Choroid plexus epithelial cell (primary cell): ENCODE data around the gene CCDC138.

Experiments
- DNase-seq: peaks from one replicate; pipeline ENCODE4 v3.0.0-alpha.2; 2010; ENCODE audit warnings: low read depth
- H3K4me3 ChIP-seq: 2 replicates; pipeline ENCODE4 v1.5.1; 2011; ENCODE audit warnings: low read depth, mild to moderate bottlenecking, control low read depth, low read length, moderate library complexity
- CTCF ChIP-seq: conservative IDR thresholded peaks from 2 replicates; pipeline ENCODE4 v1.5.1; 2011; ENCODE audit warnings: low read depth, mild to moderate bottlenecking, control low read depth, inconsistent platforms, low read length, moderate library complexity

Gene CCDC138

DNA sequence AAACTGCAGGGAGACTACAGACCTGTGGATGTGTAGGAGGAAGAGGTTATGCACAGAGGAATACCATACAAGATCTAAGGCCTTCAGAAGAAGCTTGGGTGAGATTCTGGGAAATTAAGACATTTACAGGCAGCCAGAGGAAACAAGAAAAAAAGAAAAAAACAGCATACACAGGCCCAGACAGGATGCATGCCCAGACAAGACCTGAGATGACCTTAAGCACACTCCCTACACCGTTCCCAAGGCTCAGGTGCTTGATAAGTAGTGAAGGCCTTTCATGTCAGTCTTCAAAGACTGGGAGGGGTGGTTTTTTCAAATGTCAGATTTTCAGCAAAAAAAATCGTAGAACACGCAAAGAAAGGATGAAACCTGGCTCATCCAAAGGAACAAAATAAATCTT lies 83.0 kb downstream of the CCDC138 start:
- H3K4me3 ChIP-seq, result no peak overlapping the region
- DNase-seq, result no peak
- no peak for TF ChIP-seq CTCF

GRCh38 chr2:108870069-108870644 lies 83.6 kb downstream of the CCDC138 start:
- peak; percentile 8 for DNase-seq
- no peak for TF ChIP-seq CTCF
- H3K4me3 ChIP-seq, result no peak overlapping the region

- no peak for DNase-seq
These were observed 90.9 kb downstream of the CCDC138 start for GRCh38 chr2:108877506-108877905.

GRCh38 chr2:108878276-108878675 lies 91.7 kb downstream of the CCDC138 start:
- H3K4me3 ChIP-seq, result no peak overlapping the region
- TF ChIP-seq CTCF, result no peak
- DNase-seq, result no peak

More at GRCh38 chr2:108877506-108877905, 90.9 kb downstream of the CCDC138 start:
- TF ChIP-seq CTCF, result peak; percentile 14
- H3K4me3 ChIP-seq, result no peak overlapping the region

DNA sequence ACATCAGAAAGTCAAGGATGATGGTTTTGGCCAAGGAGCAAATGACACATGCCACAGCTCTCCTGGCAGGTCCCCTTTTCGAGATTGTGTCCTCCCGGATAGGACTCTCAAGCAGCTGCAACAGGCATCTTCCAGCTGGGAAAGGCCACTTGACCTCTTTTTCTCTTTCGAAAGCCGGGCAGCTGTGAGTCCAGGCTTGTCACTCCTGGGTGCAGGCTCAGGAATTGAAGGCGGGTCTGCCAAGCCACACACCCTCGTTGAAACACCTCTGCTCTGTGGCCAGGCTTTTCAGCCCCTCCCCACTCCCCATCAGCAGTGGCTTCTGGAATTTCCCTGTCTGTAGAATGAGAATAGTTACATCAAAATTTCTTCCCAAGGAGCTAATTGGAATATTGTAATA lies 98.0 kb downstream of the CCDC138 start:
- H3K4me3 ChIP-seq, result no peak overlapping the region
- no peak for TF ChIP-seq CTCF
- peak; percentile 4 for DNase-seq

GRCh38 chr2:108889907-108890306 lies 103.3 kb downstream of the CCDC138 start:
- DNase-seq, result no peak
- H3K4me3 ChIP-seq, result no peak overlapping the region
- TF ChIP-seq CTCF, result no peak

- no peak for DNase-seq
- no peak for TF ChIP-seq CTCF
- H3K4me3 ChIP-seq, result no peak overlapping the region
These were observed 106.7 kb downstream of the CCDC138 start for GRCh38 chr2:108893277-108893676.
